Tibial artery (tissue), 4 donors: ENCODE results near the gene C2orf76.
A peak's percentile ranks its signal among the peaks of the same experiment; 100 is the strongest.

ENCODE experiments used
- DNase-seq, 2 donors: peaks; one replicate each; pipeline ENCODE4 v3.0.0-alpha.2; 2019
- H3K27ac ChIP-seq, 2 donors: fragments of 200-600 bp; sonication (generic) in 1 of 2; 1 replicate in 1 of 2; 2 replicates in 1 of 2; pipeline ENCODE4 v1.5.1; 2018 to 2019; ENCODE audit warnings: mild to moderate bottlenecking in 1 of 2
- H3K27me3 ChIP-seq, 2 donors: fragments of 200-600 bp; sonication (generic) in 1 of 2; one replicate each; pipeline versions ENCODE4 v1.5.1 to v1.6.0; 2016 to 2019
- H3K36me3 ChIP-seq, 3 donors: fragments of 200-600 bp; sonication (generic) in 2 of 3; one replicate each; pipeline ENCODE4 v1.5.1; 2016 to 2019; ENCODE audit warnings: mild to moderate bottlenecking in 2 of 3
- H3K4me1 ChIP-seq, 4 donors: fragments of 200-600 bp; sonication (generic) in 2 of 4; 1 replicate in 3 of 4; 2 replicates in 1 of 4; pipeline ENCODE4 v1.5.1; 2016 to 2019
- H3K4me3 ChIP-seq, 2 donors: fragments of 200-600 bp; sonication (generic) in 1 of 2; 1 replicate in 1 of 2; 2 replicates in 1 of 2; pipeline ENCODE4 v1.5.1; 2018 to 2019; ENCODE audit warnings: mild to moderate bottlenecking in 2 of 2
- H3K9me3 ChIP-seq, 3 donors: fragments of 200-600 bp; sonication (generic) in 1 of 3; one replicate each; pipeline ENCODE4 v1.5.1; 2016 to 2019
- intact Hi-C: fragments of 100-400 bp; cut with DNase I; formaldehyde crosslinking; loops from one replicate; pipeline ENCODE4 v1.15.0; 2023; ENCODE audit warnings: low total_unique reads
- TF ChIP-seq, protein P1 (sequence below), 2 experiments: fragments of 200-600 bp in 1 of 2; fragments of 450-650 bp in 1 of 2; IDR thresholded peaks; one replicate each; pipeline ENCODE4 v1.5.1; 2017 to 2019; ENCODE audit warnings: antibody characterized with exemption in 2 of 2, mild to moderate bottlenecking in 1 of 2, moderate library complexity in 1 of 2

Gene C2orf76

DNA sequence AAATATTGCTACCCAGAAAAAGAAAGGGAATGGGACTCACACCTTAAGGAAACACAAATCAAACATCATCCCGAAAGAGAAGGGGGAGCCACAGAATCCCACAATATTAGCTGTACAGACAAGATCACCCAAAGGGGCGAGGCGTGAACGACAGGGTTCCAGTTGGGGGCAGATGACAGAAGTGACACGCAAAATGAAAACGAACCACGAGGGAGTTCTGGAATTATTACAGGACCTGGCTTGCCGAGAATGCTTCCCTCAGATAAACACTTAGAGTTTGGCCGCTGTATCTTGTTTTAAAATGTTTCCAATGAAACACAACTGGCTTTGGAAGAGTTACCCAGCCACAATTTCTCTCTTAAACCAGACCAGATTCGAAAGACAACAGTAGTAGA lies 60.4 kb downstream of the C2orf76 start:
- Histone ChIP-seq H3K27me3 (no peaks in the 10 kb centered on the region), H3K4me1 (no peaks in the 10 kb centered on the region), H3K27ac (peak overlapping the region in 1 of 2 donors; percentile 18), H3K36me3 (peaks cover 0 to 5% (median 2%) of the 10 kb centered on the region in 3 donors), H3K4me3 (peak overlapping the region in 1 of 2 donors; percentile 11), H3K9me3 (no peaks in the 10 kb centered on the region)
- TF ChIP-seq, protein P1, sequence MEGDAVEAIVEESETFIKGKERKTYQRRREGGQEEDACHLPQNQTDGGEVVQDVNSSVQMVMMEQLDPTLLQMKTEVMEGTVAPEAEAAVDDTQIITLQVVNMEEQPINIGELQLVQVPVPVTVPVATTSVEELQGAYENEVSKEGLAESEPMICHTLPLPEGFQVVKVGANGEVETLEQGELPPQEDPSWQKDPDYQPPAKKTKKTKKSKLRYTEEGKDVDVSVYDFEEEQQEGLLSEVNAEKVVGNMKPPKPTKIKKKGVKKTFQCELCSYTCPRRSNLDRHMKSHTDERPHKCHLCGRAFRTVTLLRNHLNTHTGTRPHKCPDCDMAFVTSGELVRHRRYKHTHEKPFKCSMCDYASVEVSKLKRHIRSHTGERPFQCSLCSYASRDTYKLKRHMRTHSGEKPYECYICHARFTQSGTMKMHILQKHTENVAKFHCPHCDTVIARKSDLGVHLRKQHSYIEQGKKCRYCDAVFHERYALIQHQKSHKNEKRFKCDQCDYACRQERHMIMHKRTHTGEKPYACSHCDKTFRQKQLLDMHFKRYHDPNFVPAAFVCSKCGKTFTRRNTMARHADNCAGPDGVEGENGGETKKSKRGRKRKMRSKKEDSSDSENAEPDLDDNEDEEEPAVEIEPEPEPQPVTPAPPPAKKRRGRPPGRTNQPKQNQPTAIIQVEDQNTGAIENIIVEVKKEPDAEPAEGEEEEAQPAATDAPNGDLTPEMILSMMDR (IDR thresholded peaks at IDR 0.05), result no peak
- no peak for DNase-seq
- intact Hi-C loops, result no loop called here

DNA sequence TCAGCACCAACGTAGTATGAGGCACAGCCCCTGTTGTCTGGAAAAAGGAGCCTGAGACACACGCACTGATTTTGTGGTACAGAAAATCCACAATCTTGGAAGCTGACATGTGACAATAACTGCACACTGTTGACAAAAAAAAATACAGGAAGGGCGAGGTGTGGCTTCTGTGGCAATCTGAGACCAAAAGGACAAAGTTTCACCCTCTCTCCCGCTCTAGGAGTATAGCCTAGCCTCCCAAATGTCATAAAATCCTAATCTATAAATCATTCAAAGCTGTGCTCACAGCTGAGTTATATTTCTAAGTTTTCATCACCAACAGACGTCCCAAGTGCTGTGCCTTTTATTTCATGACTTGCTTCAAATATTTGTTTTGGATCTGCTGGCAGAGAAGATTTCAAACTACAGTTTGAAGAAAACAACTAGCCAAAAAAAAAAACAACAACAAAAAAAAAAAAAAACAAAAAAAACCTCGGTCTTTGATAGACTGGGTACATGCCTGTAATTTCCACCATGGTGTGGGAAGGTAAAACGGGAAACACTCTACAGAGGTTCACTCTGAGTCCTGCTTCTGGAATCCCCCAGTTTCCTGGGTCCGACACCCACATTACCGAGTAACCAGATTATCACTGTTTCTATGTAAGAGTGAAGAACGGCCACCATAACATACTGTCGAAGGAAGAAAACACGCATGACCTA lies 61.0 kb downstream of the C2orf76 start:
- Histone ChIP-seq H3K9me3 (no peaks in the 10 kb centered on the region), H3K27me3 (no peaks in the 10 kb centered on the region), H3K27ac (peak overlapping the region in 1 of 2 donors; percentile 18), H3K4me1 (no peaks in the 10 kb centered on the region), H3K4me3 (peak overlapping the region in 1 of 2 donors; percentile 11), H3K36me3 (no peaks in the 10 kb centered on the region)
- intact Hi-C loops, result no loop called here
- TF ChIP-seq, protein P1 (IDR thresholded peaks at IDR 0.05), result no peak
- DNase-seq, result no peak

DNA sequence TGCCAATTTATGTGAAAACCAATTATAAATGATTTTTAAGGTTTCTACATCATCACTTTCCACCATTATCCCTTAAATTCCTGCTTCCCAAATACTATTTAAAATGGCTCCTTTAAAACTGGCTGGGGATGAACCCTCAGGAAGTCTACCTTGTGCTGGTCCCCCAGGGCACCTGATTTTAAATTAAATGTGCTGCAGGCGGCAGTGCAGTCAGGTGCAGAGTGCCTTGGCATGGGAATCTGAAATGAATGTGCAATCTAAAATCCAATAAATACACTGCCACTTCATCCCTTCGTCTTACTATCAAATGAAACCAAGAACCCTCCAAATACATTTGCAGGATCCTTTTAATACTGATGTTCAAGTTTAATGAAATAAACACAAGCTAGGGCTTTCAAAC lies 61.8 kb downstream of the C2orf76 start:
- H3K36me3 ChIP-seq, result no peaks in the 10 kb centered on the region
- TF ChIP-seq, protein P1 (IDR thresholded peaks at IDR 0.05), result no peak
- no peak overlapping the region for H3K27ac ChIP-seq
- intact Hi-C loops, result no loop called here
- H3K4me3 ChIP-seq, result no peak overlapping the region
- H3K4me1 ChIP-seq, result no peaks in the 10 kb centered on the region
- no peaks in the 10 kb centered on the region for H3K9me3 ChIP-seq
- DNase-seq, result no peak
- H3K27me3 ChIP-seq, result no peaks in the 10 kb centered on the region

DNA sequence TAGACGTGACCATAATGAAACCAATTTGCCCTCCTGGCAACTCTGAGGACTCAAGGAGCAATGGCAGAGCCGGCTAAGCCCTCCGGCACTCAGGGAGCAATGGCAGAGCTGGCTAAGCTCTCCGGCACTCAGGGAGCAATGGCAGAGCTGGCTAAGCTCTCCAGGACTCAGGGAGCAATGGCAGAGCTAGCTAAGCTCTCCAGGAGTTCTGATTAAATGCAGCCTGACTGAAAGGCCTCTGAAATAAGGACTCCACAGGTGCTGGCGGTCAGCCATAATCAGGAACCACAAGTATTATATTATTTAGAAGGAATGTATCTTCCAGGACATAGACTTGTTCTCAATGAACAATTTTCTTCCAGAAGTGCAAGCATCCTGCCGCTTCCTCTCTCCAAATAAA lies 65.2 kb downstream of the C2orf76 start:
- Histone ChIP-seq H3K27ac (no peak overlapping the region), H3K9me3 (no peaks in the 10 kb centered on the region), H3K4me3 (no peak overlapping the region), H3K27me3 (no peaks in the 10 kb centered on the region), H3K36me3 (no peaks in the 10 kb centered on the region), H3K4me1 (no peaks in the 10 kb centered on the region)
- intact Hi-C loops, result no loop called here
- TF ChIP-seq, protein P1 (IDR thresholded peaks at IDR 0.05), result no peak
- DNase-seq, result no peak

DNA sequence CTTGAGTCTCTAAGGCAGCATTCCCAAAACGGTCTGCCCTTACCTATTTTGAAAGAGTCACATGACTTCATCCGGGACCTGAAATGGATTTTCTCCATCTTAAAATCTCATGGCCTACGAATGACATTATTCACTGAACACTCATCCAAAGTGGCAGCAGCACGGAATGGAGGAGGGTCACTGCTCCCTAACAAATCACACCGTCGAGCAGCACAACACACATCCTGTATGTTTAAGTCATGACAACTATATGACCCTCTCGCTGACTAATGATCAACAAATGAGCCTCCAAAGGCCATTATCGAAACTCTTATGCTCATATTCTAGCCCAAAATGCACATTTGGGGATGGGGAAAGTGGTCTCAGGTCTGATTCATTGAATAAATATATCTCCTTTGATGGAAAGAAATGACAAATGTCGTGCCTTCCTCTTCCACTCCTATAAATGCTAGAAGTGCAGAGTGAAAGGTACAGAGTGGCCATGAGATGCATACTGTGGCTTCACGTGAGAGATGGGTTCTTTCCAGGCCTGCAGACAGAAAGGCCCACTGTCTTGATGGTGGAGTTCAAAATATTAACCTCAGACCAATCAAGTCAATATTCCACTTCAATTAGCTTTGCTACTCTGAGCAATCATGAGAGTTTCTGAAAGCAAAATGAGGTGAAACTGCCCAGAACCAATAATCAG lies 70.8 kb downstream of the C2orf76 start:
- intact Hi-C loops, result loop anchor here (10.0 kb wide), 1 partner anchor 411 kb away; no protein-coding TSS in a partner anchor
- H3K27ac ChIP-seq, result no peak overlapping the region
- H3K27me3 ChIP-seq, result no peaks in the 10 kb centered on the region
- H3K36me3 ChIP-seq, result peaks cover 0 to 23% (median 0%) of the 10 kb centered on the region in 3 donors
- no peak for DNase-seq
- H3K4me3 ChIP-seq, result no peak overlapping the region
- H3K4me1 ChIP-seq, result no peaks in the 10 kb centered on the region
- TF ChIP-seq, protein P1 (IDR thresholded peaks at IDR 0.05), result no peak
- no peaks in the 10 kb centered on the region for H3K9me3 ChIP-seq
